ENCODE results near the gene SLC2A9.

Gene SLC2A9

GRCh38 chr4:9952415-9952950, 68.8 kb downstream of the SLC2A9 start:
- DNase-seq, result peak; percentile 3

GRCh38 chr4:9949573-9949972, 71.7 kb downstream of the SLC2A9 start:
- no peak for DNase-seq

GRCh38 chr4:9947168-9948062, 73.9 kb downstream of the SLC2A9 start:
- DNase-seq, result no peak

GRCh38 chr4:9946170-9946569, 75.1 kb downstream of the SLC2A9 start:
- no peak for DNase-seq

- DNase-seq, result no peak
Observed at GRCh38 chr4:9944431-9945425, 76.6 kb downstream of the SLC2A9 start.

- no peak for DNase-seq
Observed at GRCh38 chr4:9943761-9944160, 77.5 kb downstream of the SLC2A9 start.

- no peak for DNase-seq
Observed at GRCh38 chr4:9942921-9943600, 78.2 kb downstream of the SLC2A9 start.

GRCh38 chr4:9942139-9942538, 79.2 kb downstream of the SLC2A9 start:
- DNase-seq, result no peak

- no peak for DNase-seq
Observed at GRCh38 chr4:9940041-9940440, 81.3 kb downstream of the SLC2A9 start.

GRCh38 chr4:9938933-9939332, 82.4 kb downstream of the SLC2A9 start:
- no peak for DNase-seq

GRCh38 chr4:9937078-9937477, 84.2 kb downstream of the SLC2A9 start:
- DNase-seq, result no peak

- no peak for DNase-seq
Observed at GRCh38 chr4:9936129-9936644, 85.1 kb downstream of the SLC2A9 start.

- DNase-seq, result no peak
Observed at GRCh38 chr4:9933956-9934355, 87.3 kb downstream of the SLC2A9 start.

- no peak for DNase-seq
Observed at GRCh38 chr4:9933184-9933583, 88.1 kb downstream of the SLC2A9 start.

GRCh38 chr4:9932771-9933170, 88.5 kb downstream of the SLC2A9 start:
- DNase-seq, result no peak

GRCh38 chr4:9931146-9931545, 90.2 kb downstream of the SLC2A9 start:
- no peak for DNase-seq

- no peak for DNase-seq
Observed at GRCh38 chr4:9929111-9929510, 92.2 kb downstream of the SLC2A9 start.

- no peak for DNase-seq
Observed at GRCh38 chr4:9927341-9928007, 93.8 kb downstream of the SLC2A9 start.

GRCh38 chr4:9926586-9926985, 94.7 kb downstream of the SLC2A9 start:
- DNase-seq, result no peak

- DNase-seq, result no peak
Observed at GRCh38 chr4:9925750-9926439, 95.4 kb downstream of the SLC2A9 start.

- DNase-seq, result no peak
Observed at GRCh38 chr4:9924750-9925149, 96.5 kb downstream of the SLC2A9 start.
